ENCODE results near the gene POLR1G. TPM values are rescaled to one million over a fixed set of nuclear protein-coding genes. Genes with fewer than 3 reads are reported as not detected.
A peak's percentile ranks its signal among the peaks of the same experiment; 100 is the strongest.

The POLR1G gene
- total and polyA plus RNA-seq, 2 experiments from 2014 or later, result 33.0 to 85.9 TPM

DNA sequence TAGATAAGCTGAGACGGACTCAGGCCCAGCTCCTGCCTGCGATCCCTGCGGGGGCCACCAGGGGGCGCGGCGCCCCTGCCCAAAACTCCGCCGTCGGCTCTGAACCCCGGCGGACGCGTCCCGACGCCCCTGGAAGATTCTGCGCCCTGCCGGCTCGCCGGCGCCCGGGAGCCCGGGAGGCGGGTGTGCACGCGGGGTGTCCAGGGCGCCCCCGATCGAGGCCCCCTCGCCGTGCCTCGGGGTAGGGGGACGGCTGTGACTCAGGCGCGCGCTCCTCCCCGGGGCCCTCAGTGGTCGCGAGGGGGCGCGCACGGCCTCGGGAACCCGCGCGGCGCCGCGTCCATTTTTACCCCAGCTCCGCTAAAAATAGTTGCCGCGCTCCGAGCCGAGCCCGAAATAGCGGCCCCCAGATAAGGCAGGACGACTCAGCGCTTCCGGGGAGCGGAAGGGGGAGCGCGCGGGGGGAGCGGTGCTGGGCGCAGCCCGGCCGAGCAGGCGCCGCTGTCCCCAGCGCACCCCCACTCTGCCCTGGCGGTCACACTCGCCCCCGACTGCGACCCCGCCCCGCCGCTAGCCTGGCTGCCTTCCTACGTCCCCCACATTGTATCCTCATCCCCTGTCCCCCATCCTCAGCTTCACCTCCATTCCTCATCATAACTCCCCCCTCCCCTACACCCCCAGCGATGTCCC lies 33.3 kb downstream of the POLR1G start (continued):
- no peak for TF ChIP-seq ZNF114 (CRISPR knock-in tag; IDR thresholded peaks at IDR 0.05)
- no peak for TF ChIP-seq STAT1 (IDR thresholded peaks at IDR 0.05; ENCODE audit: unreplicated experiment)
- no peak for TF ChIP-seq EZH2 (IDR thresholded peaks at IDR 0.05; ENCODE audit: low read depth, unreplicated experiment)

DNA sequence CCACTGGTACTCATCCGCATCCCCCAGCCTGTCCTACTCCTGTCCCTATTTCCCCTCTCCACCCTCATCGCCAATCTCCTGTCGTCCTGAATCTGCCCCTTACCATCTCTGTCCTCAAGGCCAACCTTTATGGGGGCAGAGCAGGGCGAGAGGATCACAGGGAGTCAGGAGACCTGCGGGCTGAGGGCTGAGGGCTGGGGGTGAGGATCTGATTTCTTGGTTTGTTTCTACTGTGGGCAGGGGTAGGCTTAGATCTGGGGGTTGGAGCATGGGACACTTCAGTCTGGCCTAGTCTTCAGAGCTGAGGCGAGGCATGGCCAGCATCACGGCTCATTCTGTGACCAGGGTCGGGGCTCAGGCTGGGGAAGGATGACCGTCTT lies 33.8 kb downstream of the POLR1G start:
- Histone ChIP-seq H3K36me3 (ENCODE audit: insufficient read depth) (no peaks in the 10 kb centered on the region), H3K4me2 (peak overlapping the region; percentile 84), H3K79me2 (replicated peaks; ENCODE audit: insufficient read depth) (no peaks in the 10 kb centered on the region), H3K27ac (ENCODE audit: low read depth) (no peak overlapping the region), H3K4me1 (ENCODE audit: insufficient read depth) (peaks cover 24% of the 10 kb centered on the region), H4K20me1 (replicated peaks; ENCODE audit: insufficient read depth) (no peaks in the 10 kb centered on the region), H3F3A (replicated peaks; ENCODE audit: low read depth) (peaks cover 31% of the 10 kb centered on the region), H3K27me3 (ENCODE audit: insufficient read depth) (peaks cover 24% of the 10 kb centered on the region), H3K4me3 (peak overlapping the region; percentile 87), H3K9me2 (ENCODE audit: insufficient read depth) (no peaks in the 10 kb centered on the region), H2AFZ (peak overlapping the region; percentile 96)
- Mint-ChIP-seq H3K27ac (no peak overlapping the region), H3K4me3 (peak overlapping the region; percentile 69), H3K36me3 (ENCODE audit: low read depth) (no peaks in the 10 kb centered on the region; the same call in 2 of the 3 replicates), H3K9me3 (no peaks in the 10 kb centered on the region), H3K4me1 (peaks cover 29% of the 10 kb centered on the region), H3K27me3 (ENCODE audit: insufficient read depth, low read depth, poor library complexity) (peaks cover 23% of the 10 kb centered on the region)
- ATAC-seq (peak; percentile 3), DNase-seq (ENCODE audit: low spot score) (peak; percentile 27)
- no peak for TF ChIP-seq EZH2phosphoT487 (IDR thresholded peaks at IDR 0.05; ENCODE audit: unreplicated experiment)
- no peak for TF ChIP-seq JUNB (IDR thresholded peaks at IDR 0.05; ENCODE audit: unreplicated experiment)
- no peak for TF ChIP-seq STAT1 (IDR thresholded peaks at IDR 0.05; ENCODE audit: unreplicated experiment)
- TF ChIP-seq ETS1 (IDR thresholded peaks at IDR 0.05), result no peak

GRCh38 chr19:45440873-45441654 lies 34.6 kb downstream of the POLR1G start:
- H3F3A ChIP-seq (replicated peaks; ENCODE audit: low read depth), result peaks cover 32% of the 10 kb centered on the region
- Mint-ChIP-seq H3K9me3 (no peaks in the 10 kb centered on the region), H3K36me3 (ENCODE audit: low read depth) (no peaks in the 10 kb centered on the region; the same call in 2 of the 3 replicates), H3K4me3 (peak overlapping the region; percentile 69), H3K27ac (0 out of 2 replicates have a peak overlapping the region, but pooled peaks have one; percentile 42), H3K27me3 (ENCODE audit: insufficient read depth, low read depth, poor library complexity) (peaks cover 27% of the 10 kb centered on the region), H3K4me1 (peaks cover 29% of the 10 kb centered on the region)
- H3K27me3 ChIP-seq (ENCODE audit: insufficient read depth), result peaks cover 29% of the 10 kb centered on the region
- no peak overlapping the region for H3K27ac ChIP-seq (ENCODE audit: low read depth)
- no peak; the same call in 2 of the 3 replicates for ATAC-seq
- no peaks in the 10 kb centered on the region for H3K9me2 ChIP-seq (ENCODE audit: insufficient read depth)
- H3K4me3 ChIP-seq, result no peak overlapping the region
- peak; percentile 49 for DNase-seq (ENCODE audit: low spot score)
- 0 out of 2 replicates have a peak overlapping the region, but pooled peaks have one; percentile 96 for H2AFZ ChIP-seq
- H3K36me3 ChIP-seq (ENCODE audit: insufficient read depth), result no peaks in the 10 kb centered on the region
- H3K4me2 ChIP-seq, result peak overlapping the region; percentile 84; the same call in 1 of the 2 replicates
- H3K4me1 ChIP-seq (ENCODE audit: insufficient read depth), result peaks cover 25% of the 10 kb centered on the region
- H3K79me2 ChIP-seq (replicated peaks; ENCODE audit: insufficient read depth), result no peaks in the 10 kb centered on the region
- H4K20me1 ChIP-seq (replicated peaks; ENCODE audit: insufficient read depth), result no peaks in the 10 kb centered on the region
- TF ChIP-seq, protein P1, sequence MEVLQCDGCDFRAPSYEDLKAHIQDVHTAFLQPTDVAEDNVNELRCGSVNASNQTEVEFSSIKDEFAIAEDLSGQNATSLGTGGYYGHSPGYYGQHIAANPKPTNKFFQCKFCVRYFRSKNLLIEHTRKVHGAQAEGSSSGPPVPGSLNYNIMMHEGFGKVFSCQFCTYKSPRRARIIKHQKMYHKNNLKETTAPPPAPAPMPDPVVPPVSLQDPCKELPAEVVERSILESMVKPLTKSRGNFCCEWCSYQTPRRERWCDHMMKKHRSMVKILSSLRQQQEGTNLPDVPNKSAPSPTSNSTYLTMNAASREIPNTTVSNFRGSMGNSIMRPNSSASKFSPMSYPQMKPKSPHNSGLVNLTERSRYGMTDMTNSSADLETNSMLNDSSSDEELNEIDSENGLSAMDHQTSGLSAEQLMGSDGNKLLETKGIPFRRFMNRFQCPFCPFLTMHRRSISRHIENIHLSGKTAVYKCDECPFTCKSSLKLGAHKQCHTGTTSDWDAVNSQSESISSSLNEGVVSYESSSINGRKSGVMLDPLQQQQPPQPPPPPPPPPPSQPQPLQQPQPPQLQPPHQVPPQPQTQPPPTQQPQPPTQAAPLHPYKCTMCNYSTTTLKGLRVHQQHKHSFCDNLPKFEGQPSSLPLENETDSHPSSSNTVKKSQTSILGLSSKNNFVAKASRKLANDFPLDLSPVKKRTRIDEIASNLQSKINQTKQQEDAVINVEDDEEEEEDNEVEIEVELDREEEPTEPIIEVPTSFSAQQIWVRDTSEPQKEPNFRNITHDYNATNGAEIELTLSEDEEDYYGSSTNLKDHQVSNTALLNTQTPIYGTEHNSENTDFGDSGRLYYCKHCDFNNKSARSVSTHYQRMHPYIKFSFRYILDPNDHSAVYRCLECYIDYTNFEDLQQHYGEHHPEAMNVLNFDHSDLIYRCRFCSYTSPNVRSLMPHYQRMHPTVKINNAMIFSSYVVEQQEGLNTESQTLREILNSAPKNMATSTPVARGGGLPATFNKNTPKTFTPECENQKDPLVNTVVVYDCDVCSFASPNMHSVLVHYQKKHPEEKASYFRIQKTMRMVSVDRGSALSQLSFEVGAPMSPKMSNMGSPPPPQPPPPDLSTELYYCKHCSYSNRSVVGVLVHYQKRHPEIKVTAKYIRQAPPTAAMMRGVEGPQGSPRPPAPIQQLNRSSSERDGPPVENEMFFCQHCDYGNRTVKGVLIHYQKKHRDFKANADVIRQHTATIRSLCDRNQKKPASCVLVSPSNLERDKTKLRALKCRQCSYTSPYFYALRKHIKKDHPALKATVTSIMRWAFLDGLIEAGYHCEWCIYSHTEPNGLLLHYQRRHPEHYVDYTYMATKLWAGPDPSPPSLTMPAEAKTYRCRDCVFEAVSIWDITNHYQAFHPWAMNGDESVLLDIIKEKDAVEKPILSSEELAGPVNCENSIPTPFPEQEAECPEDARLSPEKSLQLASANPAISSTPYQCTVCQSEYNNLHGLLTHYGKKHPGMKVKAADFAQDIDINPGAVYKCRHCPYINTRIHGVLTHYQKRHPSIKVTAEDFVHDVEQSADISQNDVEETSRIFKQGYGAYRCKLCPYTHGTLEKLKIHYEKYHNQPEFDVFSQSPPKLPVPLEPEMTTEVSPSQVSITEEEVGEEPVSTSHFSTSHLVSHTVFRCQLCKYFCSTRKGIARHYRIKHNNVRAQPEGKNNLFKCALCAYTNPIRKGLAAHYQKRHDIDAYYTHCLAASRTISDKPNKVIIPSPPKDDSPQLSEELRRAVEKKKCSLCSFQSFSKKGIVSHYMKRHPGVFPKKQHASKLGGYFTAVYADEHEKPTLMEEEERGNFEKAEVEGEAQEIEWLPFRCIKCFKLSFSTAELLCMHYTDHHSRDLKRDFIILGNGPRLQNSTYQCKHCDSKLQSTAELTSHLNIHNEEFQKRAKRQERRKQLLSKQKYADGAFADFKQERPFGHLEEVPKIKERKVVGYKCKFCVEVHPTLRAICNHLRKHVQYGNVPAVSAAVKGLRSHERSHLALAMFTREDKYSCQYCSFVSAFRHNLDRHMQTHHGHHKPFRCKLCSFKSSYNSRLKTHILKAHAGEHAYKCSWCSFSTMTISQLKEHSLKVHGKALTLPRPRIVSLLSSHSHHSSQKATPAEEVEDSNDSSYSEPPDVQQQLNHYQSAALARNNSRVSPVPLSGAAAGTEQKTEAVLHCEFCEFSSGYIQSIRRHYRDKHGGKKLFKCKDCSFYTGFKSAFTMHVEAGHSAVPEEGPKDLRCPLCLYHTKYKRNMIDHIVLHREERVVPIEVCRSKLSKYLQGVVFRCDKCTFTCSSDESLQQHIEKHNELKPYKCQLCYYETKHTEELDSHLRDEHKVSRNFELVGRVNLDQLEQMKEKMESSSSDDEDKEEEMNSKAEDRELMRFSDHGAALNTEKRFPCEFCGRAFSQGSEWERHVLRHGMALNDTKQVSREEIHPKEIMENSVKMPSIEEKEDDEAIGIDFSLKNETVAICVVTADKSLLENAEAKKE (CRISPR knock-in tag; IDR thresholded peaks at IDR 0.05), result no peak
- no peak for TF ChIP-seq EZH2phosphoT487 (IDR thresholded peaks at IDR 0.05; ENCODE audit: unreplicated experiment)
- TF ChIP-seq CREB1 (CRISPR knock-in tag; IDR thresholded peaks at IDR 0.05; ENCODE audit: low read depth), result no peak
- no peak for TF ChIP-seq ZNF114 (CRISPR knock-in tag; IDR thresholded peaks at IDR 0.05)
- TF ChIP-seq STAT1 (IDR thresholded peaks at IDR 0.05; ENCODE audit: unreplicated experiment), result no peak
- TF ChIP-seq NANOG (IDR thresholded peaks at IDR 0.05; ENCODE audit: borderline replicate concordance), result no peak
